Large intestine (tissue), 3 donors: ENCODE measurements around the gene ZFHX3. TPM values are rescaled to one million over a fixed set of nuclear protein-coding genes. Genes with fewer than 3 reads are reported as not detected.
A peak's percentile ranks its signal among the peaks of the same experiment; 100 is the strongest.

Experiments used
- DNase-seq, 2 donors: peaks; one replicate each; pipeline versions ENCODE4 v3.0.0 to v3.0.0-alpha.2; 2013
- H3K27ac ChIP-seq: one replicate; pipeline ENCODE4 v1.5.1; 2013; ENCODE audit warnings: low read length
- H3K27me3 ChIP-seq: 2 replicates; pipeline ENCODE4 v1.6.1; 2013; ENCODE audit warnings: low read length; ENCODE audit not compliant: control insufficient read depth, insufficient read depth
- H3K36me3 ChIP-seq: 2 replicates; pipeline ENCODE4 v1.6.1; 2013; ENCODE audit warnings: low read length; ENCODE audit not compliant: control insufficient read depth, insufficient read depth
- H3K4me1 ChIP-seq: one replicate; pipeline ENCODE4 v1.6.1; 2013; ENCODE audit warnings: low read length; ENCODE audit not compliant: control insufficient read depth, insufficient read depth
- H3K4me3 ChIP-seq: one replicate; pipeline ENCODE4 v1.5.1; 2013; ENCODE audit warnings: low read length
- H3K9me3 ChIP-seq: one replicate; pipeline ENCODE4 v1.6.1; 2013; ENCODE audit warnings: mild to moderate bottlenecking, low read depth, low read length, moderate library complexity; ENCODE audit not compliant: control insufficient read depth
- WGBS: methylation state at CpG from one replicate; pipeline ENCODE4 v1.1.5; 2013; ENCODE audit warnings: low lambda C conversion rate; ENCODE audit not compliant: insufficient coverage; 5-methylcytosine and 5-hydroxymethylcytosine counted together
- polyA plus RNA-seq: library from polyadenylated mRNA; unstranded; fragments of 120-200 nt; gene quantifications from one replicate; pipeline ENCODE4 v1.2.1, GENCODE V29; 2013

ZFHX3 gene
- polyA plus RNA-seq, 1 donor = 10.5 TPM

GRCh38 chr16:73062001-73062616 is 14.2 kb upstream of the ZFHX3 start:
- DNase-seq = no peak
- 90% methylated on average over 2 of the region's 3 CpGs for WGBS
- H3K9me3 ChIP-seq = peaks cover 3% of the 10 kb centered on the region
- no peak overlapping the region for H3K4me3 ChIP-seq
- peaks cover 53% of the 10 kb centered on the region for H3K27me3 ChIP-seq
- no peak overlapping the region for H3K27ac ChIP-seq
- peaks cover 40% of the 10 kb centered on the region for H3K4me1 ChIP-seq
- no peaks in the 10 kb centered on the region for H3K36me3 ChIP-seq

DNA sequence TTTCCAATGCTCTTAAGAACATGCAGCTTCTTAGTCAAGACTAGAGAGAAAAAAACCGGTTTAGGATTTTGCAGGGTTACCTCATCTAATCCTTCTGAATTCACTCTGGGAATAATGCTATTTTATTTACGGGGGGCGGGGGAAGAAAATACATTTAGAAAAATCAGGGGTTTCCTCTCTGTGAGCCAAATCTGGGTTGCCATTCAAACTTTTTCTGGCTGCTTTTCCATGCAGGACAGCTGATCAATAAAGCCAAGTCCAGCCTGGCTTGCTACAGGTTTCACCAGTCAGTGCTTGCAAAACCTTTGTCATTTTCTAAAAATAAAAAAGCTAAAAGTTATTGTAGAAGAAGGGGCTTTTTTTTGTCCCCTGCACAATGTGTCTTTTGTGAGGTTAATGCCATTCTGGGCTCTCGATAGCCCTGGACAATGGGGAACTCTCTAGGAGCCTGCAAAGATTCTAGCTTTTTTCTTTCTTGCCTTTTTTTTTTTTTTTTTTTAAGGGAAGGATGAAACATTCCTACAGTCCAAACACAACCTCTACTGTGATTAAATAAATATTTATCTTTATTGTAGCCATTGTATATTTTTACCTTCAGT is 13.1 kb upstream of the ZFHX3 start:
- Histone ChIP-seq H3K36me3 (no peaks in the 10 kb centered on the region), H3K4me1 (peaks cover 36% of the 10 kb centered on the region), H3K9me3 (no peaks in the 10 kb centered on the region), H3K4me3 (no peak overlapping the region), H3K27me3 (peaks cover 42% of the 10 kb centered on the region), H3K27ac (no peak overlapping the region)
- 100% methylated on average over 1 of the region's 4 CpGs for WGBS
- DNase-seq = no peak

DNA sequence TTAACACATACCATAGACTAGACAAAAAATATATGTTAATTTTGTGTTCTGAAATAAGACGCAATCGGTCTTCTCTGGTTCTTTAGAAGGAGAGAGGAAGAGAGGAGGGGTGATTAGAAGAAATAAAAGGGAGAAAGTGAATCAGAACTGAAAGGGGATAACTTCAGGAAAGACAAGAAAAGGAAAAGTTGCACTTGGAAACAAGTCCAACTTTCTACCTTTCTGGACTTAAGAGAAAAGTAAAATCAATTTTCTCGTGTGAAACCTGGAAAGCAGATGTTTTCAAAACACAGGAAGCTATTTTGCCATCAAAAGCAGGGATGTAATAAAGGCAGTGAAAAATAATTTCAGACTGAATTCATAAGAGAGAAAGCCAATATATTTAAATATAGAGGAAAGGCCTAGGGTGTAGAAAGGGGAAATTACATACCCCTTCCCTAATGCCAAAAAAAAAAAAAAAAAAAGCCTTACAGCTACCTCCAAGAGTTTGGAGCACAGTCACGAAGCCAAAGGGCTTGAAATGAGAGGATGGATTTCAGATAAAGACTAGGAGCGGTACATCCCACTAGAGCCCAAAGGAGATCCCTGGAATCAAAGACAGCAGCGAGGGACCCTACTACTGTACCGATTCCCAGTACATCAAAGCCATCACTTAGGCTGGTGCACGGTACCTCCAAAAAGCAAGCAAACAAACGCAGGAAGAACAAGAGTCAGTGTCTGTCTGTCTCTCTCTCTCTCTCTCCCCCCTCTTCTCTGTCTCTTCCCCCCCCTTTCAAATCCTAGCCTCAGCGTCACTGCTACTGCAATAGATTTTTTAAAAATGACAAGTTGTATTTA is 12.1 kb upstream of the ZFHX3 start:
- 100% methylated on average over 2 of the region's 10 CpGs for WGBS

DNA sequence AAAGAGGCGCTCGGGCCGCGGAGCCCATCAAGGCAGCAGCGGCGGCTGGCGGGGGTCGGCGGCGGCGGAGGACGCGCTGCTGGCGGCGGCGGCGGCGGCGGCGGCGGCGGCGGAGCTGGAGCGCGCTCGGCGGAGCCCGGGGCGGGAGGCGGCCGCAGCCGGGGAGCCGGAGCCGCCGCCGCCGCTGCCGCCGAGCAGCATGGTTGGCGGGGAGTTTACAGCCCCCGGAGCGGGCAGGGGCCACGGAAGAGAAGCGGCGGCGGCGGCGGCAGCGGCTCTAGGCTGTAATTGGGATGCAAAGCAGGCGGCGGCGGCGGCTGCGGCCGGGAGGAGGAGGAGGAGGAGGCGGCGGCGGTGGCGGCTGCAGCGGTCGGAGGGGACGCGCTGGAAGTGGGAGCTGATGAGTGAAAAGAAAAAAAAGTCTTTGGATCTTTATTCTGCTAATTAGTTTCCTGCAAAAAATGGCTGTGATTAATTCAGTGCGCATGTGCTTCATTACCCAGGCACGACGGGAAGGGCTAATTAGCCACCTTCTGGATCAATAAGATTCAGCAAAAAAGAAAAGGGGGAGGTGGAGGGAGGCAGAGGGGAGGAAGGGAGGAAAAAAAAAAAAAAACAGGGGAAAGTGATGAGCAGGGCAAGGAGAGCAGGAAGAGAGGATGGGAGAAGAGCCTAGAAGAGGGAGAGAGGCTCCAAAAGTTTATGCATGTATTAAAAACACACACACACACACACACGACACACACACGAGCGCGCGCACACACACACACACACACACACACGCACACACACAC is 10.9 kb upstream of the ZFHX3 start:
- DNase-seq = peak in 1 of 2 donors; percentile 79
- WGBS = 0% methylated on average over 1 of the region's 72 CpGs

More for the DNA sequence above, 12.1 kb upstream of the ZFHX3 start:
- Histone ChIP-seq H3K36me3 (no peaks in the 10 kb centered on the region), H3K27me3 (peaks cover 32% of the 10 kb centered on the region), H3K27ac (no peak overlapping the region), H3K4me3 (peak overlapping the region; percentile 78), H3K9me3 (no peaks in the 10 kb centered on the region), H3K4me1 (peaks cover 36% of the 10 kb centered on the region)
- DNase-seq = no peak

DNA sequence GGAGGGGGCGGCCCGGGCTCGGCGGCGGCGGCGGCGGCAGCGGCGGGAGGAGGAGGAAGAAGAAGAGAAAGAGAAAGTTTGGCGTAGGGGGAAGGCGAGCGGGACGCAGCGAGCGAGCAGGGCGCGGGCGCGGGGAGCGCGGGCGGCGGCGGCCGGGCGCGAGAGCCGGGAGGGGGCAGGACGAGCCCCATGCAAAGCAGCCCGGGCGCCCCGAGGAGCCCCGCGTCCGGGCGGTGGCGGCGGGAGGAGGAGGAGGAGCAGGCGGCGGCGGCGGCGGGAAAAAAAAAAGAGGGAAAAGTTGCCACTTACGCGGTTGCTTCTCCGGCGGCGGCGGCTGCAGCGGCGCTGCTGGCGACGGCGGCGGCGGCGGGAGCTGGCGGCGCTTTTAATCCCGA is 10.3 kb upstream of the ZFHX3 start:
- no CpG with 5 or more reads among the region's 61 CpGs for WGBS
- no peaks in the 10 kb centered on the region for H3K9me3 ChIP-seq
- H3K27me3 ChIP-seq = peaks cover 14% of the 10 kb centered on the region
- no peaks in the 10 kb centered on the region for H3K36me3 ChIP-seq
- H3K27ac ChIP-seq = peak overlapping the region; percentile 83
- H3K4me1 ChIP-seq = peaks cover 40% of the 10 kb centered on the region
- H3K4me3 ChIP-seq = peak overlapping the region; percentile 28
- peak in 1 of 2 donors; percentile 81 for DNase-seq

More for the DNA sequence above, 10.9 kb upstream of the ZFHX3 start:
- peak overlapping the region; percentile 78 for H3K4me3 ChIP-seq
- H3K27ac ChIP-seq = peak overlapping the region; percentile 83
- no peaks in the 10 kb centered on the region for H3K36me3 ChIP-seq
- no peaks in the 10 kb centered on the region for H3K9me3 ChIP-seq
- H3K27me3 ChIP-seq = peaks cover 20% of the 10 kb centered on the region
- H3K4me1 ChIP-seq = peaks cover 36% of the 10 kb centered on the region

- Histone ChIP-seq H3K27ac (peak overlapping the region; percentile 82), H3K36me3 (no peaks in the 10 kb centered on the region), H3K4me1 (peaks cover 43% of the 10 kb centered on the region), H3K27me3 (peaks cover 7% of the 10 kb centered on the region), H3K4me3 (peak overlapping the region; percentile 65), H3K9me3 (no peaks in the 10 kb centered on the region)
- DNase-seq = peak in 1 of 2 donors; percentile 73
- 10% methylated on average over 8 of the region's 101 CpGs for WGBS
Measured at GRCh38 chr16:73057291-73058210, 9.6 kb upstream of the ZFHX3 start.

DNA sequence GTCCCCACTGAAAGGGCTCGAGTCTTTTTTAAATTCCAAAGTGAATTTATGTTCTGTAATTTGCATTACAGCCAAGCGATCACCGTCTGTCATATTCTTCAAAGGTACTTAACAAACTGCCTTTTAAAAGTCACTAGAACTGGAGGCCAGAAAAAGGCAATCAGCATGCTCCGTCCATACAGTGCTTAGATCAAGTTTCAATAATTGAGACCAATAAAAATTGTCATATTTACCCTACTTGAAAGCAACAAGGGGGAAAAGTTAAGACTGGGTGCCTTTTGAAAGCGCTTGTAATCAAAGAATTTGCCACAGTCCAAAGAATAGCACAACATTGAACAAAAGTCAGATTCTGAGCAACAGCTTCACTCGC is 9.0 kb upstream of the ZFHX3 start:
- Histone ChIP-seq H3K4me1 (peaks cover 43% of the 10 kb centered on the region), H3K36me3 (no peaks in the 10 kb centered on the region), H3K4me3 (peak overlapping the region; percentile 65), H3K27ac (peak overlapping the region; percentile 82), H3K27me3 (peaks cover 3% of the 10 kb centered on the region), H3K9me3 (no peaks in the 10 kb centered on the region)
- peak in 1 of 2 donors; percentile 53 for DNase-seq
- WGBS = 28% methylated on average over 2 of the region's 6 CpGs

DNA sequence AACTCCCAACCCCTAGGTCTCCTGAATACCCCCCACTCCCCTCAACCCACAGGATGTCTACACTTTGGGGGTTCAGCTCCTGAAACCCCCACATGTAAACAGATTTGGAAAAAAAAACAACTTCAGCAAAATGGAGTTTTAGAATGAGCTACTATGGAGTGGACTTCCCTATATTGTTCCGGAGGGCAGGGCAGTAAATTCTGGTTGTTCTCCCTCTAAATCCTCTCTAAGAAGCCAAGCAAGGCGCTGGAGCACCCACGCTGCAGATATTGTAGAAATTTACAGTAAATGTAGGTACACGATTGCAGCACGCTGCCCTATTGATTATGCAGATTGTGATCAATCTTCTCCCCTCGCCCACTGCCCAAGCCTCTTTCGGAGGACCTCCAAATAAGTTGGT is 8.5 kb upstream of the ZFHX3 start:
- Histone ChIP-seq H3K9me3 (no peaks in the 10 kb centered on the region), H3K27me3 (peaks cover 3% of the 10 kb centered on the region), H3K4me3 (peak overlapping the region; percentile 65), H3K36me3 (no peaks in the 10 kb centered on the region), H3K27ac (peak overlapping the region; percentile 82), H3K4me1 (peaks cover 43% of the 10 kb centered on the region)
- DNase-seq = peak in 1 of 2 donors; percentile 51
- WGBS = 41% methylated on average over 2 of the region's 7 CpGs

- peak overlapping the region; percentile 82 for H3K27ac ChIP-seq
- no peaks in the 10 kb centered on the region for H3K9me3 ChIP-seq
- H3K4me3 ChIP-seq = peak overlapping the region; percentile 65
- WGBS = no CpG with 5 or more reads among the region's 5 CpGs
- H3K4me1 ChIP-seq = peaks cover 55% of the 10 kb centered on the region
- DNase-seq = peak in 1 of 2 donors; percentile 64
- H3K36me3 ChIP-seq = no peaks in the 10 kb centered on the region
- H3K27me3 ChIP-seq = no peaks in the 10 kb centered on the region
Measured at GRCh38 chr16:73054813-73055482, 7.0 kb upstream of the ZFHX3 start.
